GM18508 (cell line): ENCODE results near the gene SPIN1.
"Not testable (repeated sequence)": the region's sequence is repeated elsewhere in the genome, so short reads cannot be mapped to it uniquely, and the experiment has no call there.

Experiments used
- ATAC-seq: cut with Tn5 transposase; IDR thresholded peaks from one replicate; pipeline ENCODE4 v1.9.1; 2021; ENCODE audit warnings: moderate number of reproducible peaks; ENCODE audit not compliant: insufficient read depth, unreplicated experiment

SPIN1 gene

GRCh38 chr9:88388203-88388885 lies at the start of gene SPIN1:
Gene SPIN1, plus strand, starts transcription at chr9:88388444. Its CDS starts 38,096 bp downstream, at chr9:88426540.
- peak; percentile 52 for ATAC-seq

- ATAC-seq = no peak
These were observed 48.9 kb upstream of the SPIN1 start for GRCh38 chr9:88339317-88339716.

GRCh38 chr9:88342246-88342645 lies 46.0 kb upstream of the SPIN1 start:
- no peak for ATAC-seq

- no peak for ATAC-seq
These were observed 44.2 kb upstream of the SPIN1 start for GRCh38 chr9:88344013-88344412.

- ATAC-seq = not testable (repeated sequence)
These were observed 37.9 kb upstream of the SPIN1 start for GRCh38 chr9:88350354-88350753.

GRCh38 chr9:88355166-88355565 lies 33.1 kb upstream of the SPIN1 start:
- ATAC-seq = no peak

GRCh38 chr9:88357250-88357649 lies 31.0 kb upstream of the SPIN1 start:
- ATAC-seq = not testable (repeated sequence)

- no peak for ATAC-seq
These were observed 29.5 kb upstream of the SPIN1 start for GRCh38 chr9:88358723-88359122.

- no peak for ATAC-seq
These were observed 28.3 kb upstream of the SPIN1 start for GRCh38 chr9:88359974-88360373.

GRCh38 chr9:88362681-88363080 lies 25.6 kb upstream of the SPIN1 start:
- ATAC-seq = no peak

- ATAC-seq = no peak
These were observed 24.6 kb upstream of the SPIN1 start for GRCh38 chr9:88363661-88364060.

- ATAC-seq = no peak
These were observed 23.5 kb upstream of the SPIN1 start for GRCh38 chr9:88364706-88365105.

GRCh38 chr9:88370346-88370745 lies 17.9 kb upstream of the SPIN1 start:
- no peak for ATAC-seq

GRCh38 chr9:88372103-88372654 lies 16.1 kb upstream of the SPIN1 start:
- ATAC-seq = no peak

GRCh38 chr9:88373045-88373444 lies 15.2 kb upstream of the SPIN1 start:
- ATAC-seq = no peak

GRCh38 chr9:88378317-88378716 lies 9.9 kb upstream of the SPIN1 start:
- no peak for ATAC-seq

GRCh38 chr9:88379352-88379751 lies 8.9 kb upstream of the SPIN1 start:
- ATAC-seq = no peak

GRCh38 chr9:88380118-88380517 lies 8.1 kb upstream of the SPIN1 start:
- ATAC-seq = no peak

GRCh38 chr9:88381322-88381721 lies 6.9 kb upstream of the SPIN1 start:
- ATAC-seq = not testable (repeated sequence)

- no peak for ATAC-seq
These were observed 5.1 kb upstream of the SPIN1 start for GRCh38 chr9:88383176-88383575.

- ATAC-seq = not testable (repeated sequence)
These were observed 2.1 kb upstream of the SPIN1 start for GRCh38 chr9:88386137-88386536.

- no peak for ATAC-seq
These were observed 1.1 kb upstream of the SPIN1 start for GRCh38 chr9:88387036-88387551.
